T1000 (cell line): ENCODE data around the gene ZFAND4.
"Not testable (repeated sequence)": the region's sequence is repeated elsewhere in the genome, so short reads cannot be mapped to it uniquely, and the experiment has no call there.

ENCODE experiments used
- DNase-seq: peaks from one replicate; lab custom pipeline; 2025; ENCODE audit warnings: mixed read lengths; lab: John Stamatoyannopoulos, UW

The ZFAND4 gene

GRCh38 chr10:45589868-45590267, 82.7 kb downstream of the ZFAND4 start:
- DNase-seq, result no peak

- DNase-seq, result no peak
These were observed 83.6 kb downstream of the ZFAND4 start for GRCh38 chr10:45589009-45589408.

- DNase-seq, result no peak
These were observed 86.3 kb downstream of the ZFAND4 start for GRCh38 chr10:45586028-45586824.

- no peak for DNase-seq
These were observed 87.4 kb downstream of the ZFAND4 start for GRCh38 chr10:45585131-45585530.

- DNase-seq, result no peak
These were observed 90.2 kb downstream of the ZFAND4 start for GRCh38 chr10:45582386-45582781.

GRCh38 chr10:45581582-45582385, 90.8 kb downstream of the ZFAND4 start:
- DNase-seq, result no peak

- DNase-seq, result no peak
These were observed 91.4 kb downstream of the ZFAND4 start for GRCh38 chr10:45581216-45581549.

- no peak for DNase-seq
These were observed 92.0 kb downstream of the ZFAND4 start for GRCh38 chr10:45580371-45581215.

GRCh38 chr10:45578384-45578971, 94.1 kb downstream of the ZFAND4 start:
- DNase-seq, result no peak

GRCh38 chr10:45575966-45576597, 96.5 kb downstream of the ZFAND4 start:
- DNase-seq, result no peak

GRCh38 chr10:45575032-45575761, 97.4 kb downstream of the ZFAND4 start:
- not testable (repeated sequence) for DNase-seq

- DNase-seq, result no peak
These were observed 103.1 kb downstream of the ZFAND4 start for GRCh38 chr10:45569471-45569870.

- DNase-seq, result no peak
These were observed 106.2 kb downstream of the ZFAND4 start for GRCh38 chr10:45566415-45566814.
